C4-2B (cell line): ENCODE data around the gene IFNA10.

Experiments used
- CTCF ChIP-seq: fragments of 450-650 bp; conservative IDR thresholded peaks from 2 replicates; pipeline ENCODE4 v1.5.1; 2017; ENCODE audit warnings: mild to moderate bottlenecking
- ZFX ChIP-seq: fragments of 450-650 bp; IDR thresholded peaks from 2 replicates; pipeline ENCODE4 v1.6.1; 2017

GRCh38 chr9:21174671-21175070 lies 32.3 kb downstream of the IFNA10 start:
- no peak for TF ChIP-seq CTCF
- no peak for TF ChIP-seq ZFX
